Stomach (tissue), 9 donors: Measurements from ENCODE around the gene PLPPR1. TPM values are rescaled to one million over a fixed set of nuclear protein-coding genes. Genes with fewer than 3 reads are reported as not detected.

Experiments
- DNase-seq, 2 donors: peaks; one replicate each; pipeline versions ENCODE4 v3.0.0 to v3.0.0-alpha.2; 2013 to 2019
- H3K27ac ChIP-seq, 5 donors: fragments of 200-600 bp in 4 of 5; sonication (generic) in 4 of 5; one replicate each; pipeline ENCODE4 v1.5.1; 2013 to 2019; ENCODE audit warnings: mild to moderate bottlenecking in 1 of 5, moderate library complexity in 1 of 5
- H3K27me3 ChIP-seq, 3 donors: fragments of 200-600 bp; sonication (generic); one replicate each; pipeline ENCODE4 v1.5.1; 2017 to 2019; ENCODE audit warnings: mixed run types in 1 of 3
- H3K36me3 ChIP-seq, 4 donors: fragments of 200-600 bp; sonication (generic); 1 replicate in 3 of 4; 2 replicates in 1 of 4; pipeline ENCODE4 v1.5.1; 2016 to 2019
- H3K4me1 ChIP-seq, 4 donors: fragments of 200-600 bp; sonication (generic); one replicate each; pipeline ENCODE4 v1.5.1; 2016 to 2019
- H3K4me3 ChIP-seq, 4 donors: fragments of 200-600 bp; sonication (generic) in 3 of 4; one replicate each; pipeline ENCODE4 v1.5.1; 2016 to 2019; ENCODE audit warnings: mild to moderate bottlenecking in 1 of 4
- H3K9me3 ChIP-seq, 4 donors: fragments of 200-600 bp; sonication (generic); one replicate each; pipeline ENCODE4 v1.5.1; 2016 to 2019
- EP300 ChIP-seq: sonication (generic); formaldehyde crosslinking; IDR thresholded peaks from one replicate; pipeline ENCODE4 v1.6.1; 2017; ENCODE audit warnings: antibody characterized with exemption
- POLR2A ChIP-seq, 4 donors: fragments of 450-650 bp; IDR thresholded peaks; one replicate each; pipeline ENCODE4 v1.6.1; 2016; ENCODE audit warnings: antibody characterized with exemption in 4 of 4, control low read depth in 2 of 4, mild to moderate bottlenecking in 1 of 4, moderate library complexity in 1 of 4
- POLR2AphosphoS5 ChIP-seq, 3 donors: sonication (generic); formaldehyde crosslinking; IDR thresholded peaks; one replicate each; pipeline ENCODE4 v1.6.1; 2016; ENCODE audit warnings: antibody characterized with exemption in 3 of 3
- WGBS, 5 donors: extraction: QIAGEN DNeasy Blood & Tissue Kit in 3 of 5; methylation state at CpG; one replicate each; pipeline versions ENCODE4 v1.1.5 to v1.1.7; 2013 to 2018; 5-methylcytosine and 5-hydroxymethylcytosine counted together
- intact Hi-C: fragments of 100-400 bp; cut with DNase I; formaldehyde crosslinking; loops from one replicate; pipeline ENCODE4 v1.15.1; 2023; ENCODE audit warnings: low total_unique reads
- polyA plus RNA-seq, 3 donors: library from polyadenylated mRNA; stranded (reverse); fragments of 200-250 nt; gene quantifications; one replicate each; pipeline ENCODE4 v1.2.3, GENCODE V29; 2013
- total RNA-seq, 5 donors: library from RNA; depleted of rRNA; stranded (reverse); fragments of >200 nt; gene quantifications; one replicate each; pipeline versions ENCODE4 v1.1.0 to v1.2.3, GENCODE V29; 2014 to 2016
- TF ChIP-seq, protein P1 (sequence below), 7 experiments: fragments of 450-650 bp in 4 of 7; fragments of 200-600 bp in 3 of 7; sonication (generic) in 3 of 7; IDR thresholded peaks; one replicate each; pipeline ENCODE4 v1.5.1; 2016 to 2019; ENCODE audit warnings: antibody characterized with exemption in 7 of 7, control low read depth in 2 of 7, mild to moderate bottlenecking in 1 of 7
- donor health status: healthy with polysubstance abuse.
- donor health status: Bipolar disorder and iron deficiency.
- donor health status: healthy.

PLPPR1 gene
- total and polyA plus RNA-seq, 8 donors, result 0.13 to 1.7 TPM; not detected in 6

DNA sequence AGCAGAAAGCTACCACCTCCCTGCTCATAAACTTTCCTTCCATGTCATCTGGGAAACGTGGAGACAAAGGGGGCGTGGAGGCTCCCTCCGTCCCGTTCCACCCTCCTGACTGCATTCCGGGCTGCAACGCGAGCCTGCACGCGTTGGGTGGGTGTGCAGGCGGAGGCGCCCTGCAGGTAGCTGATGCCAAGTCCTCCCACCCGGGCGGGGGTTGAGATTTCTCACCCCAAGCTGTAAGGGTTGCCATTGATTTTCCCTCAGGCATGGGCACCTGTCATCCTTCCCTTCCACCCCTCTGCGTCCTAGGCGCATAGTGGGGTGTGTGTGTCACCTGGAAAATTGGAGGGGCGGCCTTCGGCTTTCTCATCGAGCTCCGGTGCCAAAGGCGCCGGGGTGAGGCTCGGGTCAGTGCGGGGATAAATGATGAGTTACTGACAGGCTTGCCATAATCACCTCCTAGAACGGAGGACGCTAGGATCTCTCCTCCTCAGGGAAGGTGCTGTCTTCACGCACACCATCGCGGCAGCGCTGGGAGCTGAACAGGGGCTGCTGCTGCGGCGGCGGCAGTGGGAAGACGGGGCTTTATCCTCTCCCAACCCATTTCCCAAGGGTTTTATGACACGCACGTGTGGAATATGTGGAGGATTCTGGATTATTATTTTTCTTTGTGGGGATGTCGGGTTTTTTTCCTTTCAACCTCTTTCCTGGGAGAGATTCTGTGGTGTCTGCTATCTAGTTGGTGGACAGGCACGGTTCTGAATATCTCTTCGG, 973 bp downstream of the PLPPR1 start:
- peak in 1 of 2 donors; percentile 32 for DNase-seq
- TF ChIP-seq, protein P1, sequence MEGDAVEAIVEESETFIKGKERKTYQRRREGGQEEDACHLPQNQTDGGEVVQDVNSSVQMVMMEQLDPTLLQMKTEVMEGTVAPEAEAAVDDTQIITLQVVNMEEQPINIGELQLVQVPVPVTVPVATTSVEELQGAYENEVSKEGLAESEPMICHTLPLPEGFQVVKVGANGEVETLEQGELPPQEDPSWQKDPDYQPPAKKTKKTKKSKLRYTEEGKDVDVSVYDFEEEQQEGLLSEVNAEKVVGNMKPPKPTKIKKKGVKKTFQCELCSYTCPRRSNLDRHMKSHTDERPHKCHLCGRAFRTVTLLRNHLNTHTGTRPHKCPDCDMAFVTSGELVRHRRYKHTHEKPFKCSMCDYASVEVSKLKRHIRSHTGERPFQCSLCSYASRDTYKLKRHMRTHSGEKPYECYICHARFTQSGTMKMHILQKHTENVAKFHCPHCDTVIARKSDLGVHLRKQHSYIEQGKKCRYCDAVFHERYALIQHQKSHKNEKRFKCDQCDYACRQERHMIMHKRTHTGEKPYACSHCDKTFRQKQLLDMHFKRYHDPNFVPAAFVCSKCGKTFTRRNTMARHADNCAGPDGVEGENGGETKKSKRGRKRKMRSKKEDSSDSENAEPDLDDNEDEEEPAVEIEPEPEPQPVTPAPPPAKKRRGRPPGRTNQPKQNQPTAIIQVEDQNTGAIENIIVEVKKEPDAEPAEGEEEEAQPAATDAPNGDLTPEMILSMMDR (IDR thresholded peaks at IDR 0.05), result no peak
- no peak for TF ChIP-seq POLR2AphosphoS5 (IDR thresholded peaks at IDR 0.05)
- TF ChIP-seq EP300, result no peak
- no peak for TF ChIP-seq POLR2A (IDR thresholded peaks at IDR 0.05)
- H3K4me3 ChIP-seq, result peak overlapping the region; percentile 36 to 63 (median 54)
- peaks cover 0 to 51% (median 19%) of the 10 kb centered on the region in 3 donors for H3K27me3 ChIP-seq
- 2 to 5% (median 5%) methylated on average over 22 to 38 of the region's 38 CpGs for WGBS, 5 donors
- intact Hi-C loops, result no loop called here
- peaks cover 0 to 34% (median 16%) of the 10 kb centered on the region in 4 donors for H3K4me1 ChIP-seq
- no peaks in the 10 kb centered on the region for H3K9me3 ChIP-seq
- H3K27ac ChIP-seq, result no peak overlapping the region
- no peaks in the 10 kb centered on the region for H3K36me3 ChIP-seq

DNA sequence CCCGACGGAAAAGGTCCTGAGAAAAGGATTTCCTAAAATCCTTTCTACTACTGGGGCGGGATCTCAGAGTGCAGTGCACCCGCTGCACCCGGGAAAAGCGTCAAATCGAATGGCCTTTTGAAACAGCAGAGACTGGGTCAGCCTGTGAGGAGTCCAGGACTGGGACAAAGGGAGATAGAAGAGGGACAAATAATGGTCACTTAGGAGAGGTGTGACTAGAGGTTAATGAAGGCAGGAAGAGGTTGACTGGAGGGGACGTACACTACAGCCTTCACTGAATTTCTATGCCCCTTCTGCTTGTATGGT, 1.5 kb downstream of the PLPPR1 start:
- Histone ChIP-seq H3K4me3 (no peak overlapping the region), H3K27ac (no peak overlapping the region), H3K9me3 (no peaks in the 10 kb centered on the region), H3K4me1 (peaks cover 0 to 34% (median 16%) of the 10 kb centered on the region in 4 donors), H3K36me3 (no peaks in the 10 kb centered on the region), H3K27me3 (peaks cover 0 to 51% (median 19%) of the 10 kb centered on the region in 3 donors)
- 10 to 24% (median 17%) methylated on average over 8 of the region's 8 CpGs for WGBS, 5 donors
- intact Hi-C loops, result no loop called here
- TF ChIP-seq POLR2A (IDR thresholded peaks at IDR 0.05), result no peak
- TF ChIP-seq POLR2AphosphoS5 (IDR thresholded peaks at IDR 0.05), result no peak
- TF ChIP-seq EP300, result no peak
- TF ChIP-seq, protein P1 (IDR thresholded peaks at IDR 0.05), result no peak
- DNase-seq, result no peak

DNA sequence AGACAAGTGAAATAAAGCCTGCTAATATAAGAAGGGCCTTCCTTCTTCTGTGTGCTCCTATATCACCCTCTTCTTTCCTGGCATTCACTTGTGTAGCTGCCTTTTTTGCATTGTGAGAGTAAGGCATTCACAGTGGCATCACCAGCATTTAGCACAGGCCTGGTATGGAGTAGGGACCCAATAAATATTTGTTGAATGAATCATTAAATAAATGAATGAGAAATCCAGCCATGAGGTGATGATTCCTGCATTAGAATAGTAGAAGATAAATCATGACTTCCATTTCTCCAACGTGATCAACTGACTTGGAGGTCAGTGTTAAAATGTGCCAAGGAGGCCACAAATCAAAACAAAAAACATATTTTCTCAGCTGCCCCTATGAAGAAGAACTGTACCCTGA, 3.9 kb downstream of the PLPPR1 start:
- Histone ChIP-seq H3K9me3 (no peaks in the 10 kb centered on the region), H3K27me3 (peaks cover 0 to 33% (median 19%) of the 10 kb centered on the region in 3 donors), H3K36me3 (no peaks in the 10 kb centered on the region), H3K27ac (no peak overlapping the region), H3K4me1 (peaks cover 0 to 25% (median 16%) of the 10 kb centered on the region in 4 donors), H3K4me3 (no peak overlapping the region)
- 44 to 62% (median 52%) methylated on average over 1 of the region's 1 CpG for WGBS, 5 donors
- TF ChIP-seq POLR2A (IDR thresholded peaks at IDR 0.05), result no peak
- no peak for TF ChIP-seq POLR2AphosphoS5 (IDR thresholded peaks at IDR 0.05)
- TF ChIP-seq, protein P1 (IDR thresholded peaks at IDR 0.05), result no peak
- TF ChIP-seq EP300, result no peak
- no peak for DNase-seq
- intact Hi-C loops, result no loop called here

DNA sequence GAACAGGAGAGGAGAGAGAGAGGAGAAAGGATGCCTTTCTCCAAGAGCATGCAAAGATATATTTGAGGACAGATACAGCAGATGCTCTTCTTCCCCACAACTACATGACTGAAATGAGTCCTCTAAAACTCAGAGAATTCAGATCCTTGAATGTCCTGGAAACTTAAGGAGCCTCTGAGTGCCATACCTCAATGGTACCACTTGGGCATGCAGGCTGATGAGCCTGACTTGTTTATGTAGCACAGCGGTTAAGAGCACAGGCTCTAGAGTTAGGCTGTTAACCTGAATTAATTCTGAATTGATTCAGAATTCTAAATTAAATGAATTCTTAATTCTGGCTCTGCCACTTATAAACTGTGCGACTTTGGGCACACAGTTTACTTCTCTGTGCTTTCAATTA, 5.7 kb downstream of the PLPPR1 start:
- H3K27ac ChIP-seq, result no peak overlapping the region
- 43 to 85% (median 59%) methylated on average over 2 of the region's 2 CpGs for WGBS, 5 donors
- no peaks in the 10 kb centered on the region for H3K9me3 ChIP-seq
- H3K27me3 ChIP-seq, result peaks cover 0 to 15% (median 8%) of the 10 kb centered on the region in 3 donors
- no peak for DNase-seq
- no peaks in the 10 kb centered on the region for H3K36me3 ChIP-seq
- intact Hi-C loops, result no loop called here
- TF ChIP-seq, protein P1 (IDR thresholded peaks at IDR 0.05), result no peak
- TF ChIP-seq POLR2A (IDR thresholded peaks at IDR 0.05), result no peak
- no peak for TF ChIP-seq POLR2AphosphoS5 (IDR thresholded peaks at IDR 0.05)
- no peak for TF ChIP-seq EP300
- no peak overlapping the region for H3K4me3 ChIP-seq
- H3K4me1 ChIP-seq, result peaks cover 0 to 7% (median 5%) of the 10 kb centered on the region in 4 donors
